HCT116 (cell line): ENCODE measurements around the gene OBSCN. TPM values are rescaled to one million over a fixed set of nuclear protein-coding genes. Genes with fewer than 3 reads are reported as not detected.

Source experiments
- ATAC-seq: fragments of 200-7000 bp; cut with Tn5 transposase; 2 replicates; pipeline ENCODE4 v1.9.1; 2020; ENCODE audit warnings: mild to moderate bottlenecking, moderate library complexity
- BruUV-seq: library from RNA; stranded (reverse); fragments of 400-500 nt; replicated peaks from 2 replicates; lab custom pipeline; 2021; lab: Mats Ljungman, UMichigan
- CTCF ChIA-PET: fragments of 300-600 bp; sonication (Branson Sonifier 250); formaldehyde crosslinking; loops from one replicate; lab custom pipeline; 2021; ENCODE audit warnings: antibody characterized with exemption; lab: Charles Lee
- POLR2A ChIA-PET: fragments of 300-600, 350-600 bp; sonication (Branson Sonifier 250); formaldehyde crosslinking; loops from one replicate; lab custom pipeline; 2021; ENCODE audit warnings: antibody characterized with exemption; lab: Charles Lee
- RAD21 ChIA-PET, 2 experiments: fragments of 300-600 bp; sonication (Branson Sonifier 250); formaldehyde crosslinking; loops; one replicate each; lab custom pipeline; 2023; ENCODE audit warnings: low total read pairs in 2 of 2; ENCODE audit not compliant: uncharacterized antibody in 2 of 2, unreplicated experiment in 2 of 2, low non-redundant PET in 1 of 2; lab: Charles Lee
- DNase-seq: peaks from one replicate; pipeline ENCODE4 v3.0.0-alpha.2; 2010; ENCODE audit warnings: low read depth, low spot score
- H2AFZ ChIP-seq: fragments of 200-600 bp; shearing (Covaris generic), sonication (generic); 2 replicates; pipeline ENCODE4 v1.6.1; 2017; ENCODE audit warnings: low read depth, mixed run types, mixed read lengths, antibody characterized with exemption, low read length; ENCODE audit not compliant: poor library complexity, severe bottlenecking
- H3K27ac ChIP-seq: 2 replicates; pipeline ENCODE4 v1.5.1; 2012; ENCODE audit warnings: low read depth, low read length
- H3K27me3 ChIP-seq: fragments of 200-600 bp; sonication (generic); 2 replicates; pipeline ENCODE4 v1.6.1; 2016; ENCODE audit warnings: mixed run types, low read length, mixed read lengths; ENCODE audit not compliant: insufficient read depth
- H3K36me3 ChIP-seq, 2 experiments: fragments of 200-500 bp in 1 of 2; fragments of 200-600 bp in 1 of 2; sonication (Bioruptor generic) in 1 of 2; sonication (generic) in 1 of 2; 2 replicates each; pipeline versions ENCODE4 v1.5.1 to v1.6.1; 2014 to 2016; ENCODE audit warnings: low read length in 2 of 2, inconsistent platforms in 1 of 2, mixed read lengths in 1 of 2, mixed run types in 1 of 2; ENCODE audit not compliant: insufficient read depth in 2 of 2, control insufficient read depth in 1 of 2
- H3K4me1 ChIP-seq, 2 experiments: fragments of 200-600 bp in 1 of 2; sonication (generic) in 1 of 2; 2 replicates each; pipeline versions ENCODE4 v1.5.1 to v1.6.1; 2012 to 2017; ENCODE audit warnings: low read length in 2 of 2, inconsistent platforms in 1 of 2, mild to moderate bottlenecking in 1 of 2, mixed read lengths in 1 of 2, mixed run types in 1 of 2, moderate library complexity in 1 of 2; ENCODE audit not compliant: insufficient read depth in 2 of 2, control insufficient read depth in 1 of 2
- H3K4me2 ChIP-seq: fragments of 200-600 bp; sonication (generic); 2 replicates; pipeline ENCODE4 v1.6.1; 2017; ENCODE audit warnings: mixed run types, low read length, mixed read lengths
- H3K4me3 ChIP-seq, 2 experiments: fragments of 200-600 bp in 1 of 2; sonication (generic) in 1 of 2; replicated peaks in 1 of 2; 2 replicates each; pipeline ENCODE4 v1.5.1; 2011 to 2016; ENCODE audit warnings: low read length in 2 of 2, control low read depth in 1 of 2, low read depth in 1 of 2, mild to moderate bottlenecking in 1 of 2, mixed read lengths in 1 of 2, mixed run types in 1 of 2
- H3K79me2 ChIP-seq: fragments of 200-600 bp; sonication (generic); 2 replicates; pipeline ENCODE4 v1.6.1; 2017; ENCODE audit warnings: mild to moderate bottlenecking, mixed run types, low read length, moderate library complexity, mixed read lengths; ENCODE audit not compliant: insufficient read depth
- H3K9ac ChIP-seq: fragments of 200-600 bp; sonication (generic); 2 replicates; pipeline ENCODE4 v1.6.1; 2016; ENCODE audit warnings: low read length, mixed read lengths
- H3K9me2 ChIP-seq: fragments of 200-600 bp; sonication (generic), shearing (Covaris generic); 2 replicates; pipeline ENCODE4 v1.6.1; 2017; ENCODE audit warnings: mixed run types, mild to moderate bottlenecking, moderate library complexity; ENCODE audit not compliant: insufficient read depth
- H3K9me3 ChIP-seq, 2 experiments: fragments of 200-500 bp in 1 of 2; fragments of 200-600 bp in 1 of 2; sonication (Bioruptor generic) in 1 of 2; sonication (generic) in 1 of 2; 2 replicates each; pipeline ENCODE4 v1.6.1; 2014 to 2017; ENCODE audit warnings: low read length in 2 of 2, mixed read lengths in 2 of 2, inconsistent platforms in 1 of 2, low read depth in 1 of 2, mild to moderate bottlenecking in 1 of 2, mixed run types in 1 of 2, moderate library complexity in 1 of 2; ENCODE audit not compliant: control insufficient read depth in 1 of 2, insufficient read depth in 1 of 2
- H4K20me1 ChIP-seq: fragments of 200-600 bp; sonication (generic), shearing (Covaris generic); 2 replicates; pipeline ENCODE4 v1.6.1; 2017; ENCODE audit warnings: mixed run types, mild to moderate bottlenecking, moderate library complexity; ENCODE audit not compliant: insufficient read depth
- CTCF ChIP-seq, 3 experiments: fragments of 200-600 bp in 1 of 3; sonication (generic) in 1 of 3; IDR thresholded peaks in 2 of 3; conservative IDR thresholded peaks in 1 of 3; 2 replicates each; pipeline ENCODE4 v1.5.1; 2012 to 2017; ENCODE audit warnings: low read depth in 2 of 3, low read length in 2 of 3, antibody characterized with exemption in 1 of 3, borderline replicate concordance in 1 of 3, control low read depth in 1 of 3, mild to moderate bottlenecking in 1 of 3, mixed read lengths in 1 of 3, mixed run types in 1 of 3, moderate library complexity in 1 of 3; ENCODE audit not compliant: insufficient read depth in 1 of 3
- ELF1 ChIP-seq: IDR thresholded peaks from 2 replicates; pipeline ENCODE4 v1.6.1; 2012; ENCODE audit warnings: low read depth, borderline replicate concordance
- EZH2 ChIP-seq: fragments of 200-600 bp; sonication (generic); IDR thresholded peaks from 2 replicates; pipeline ENCODE4 v1.6.1; 2017; ENCODE audit warnings: antibody characterized with exemption, mixed run types
- EZH2phosphoT487 ChIP-seq: fragments of 200-600 bp; IDR thresholded peaks from 2 replicates; pipeline ENCODE4 v1.6.1; 2018; ENCODE audit warnings: antibody characterized with exemption, borderline replicate concordance
- FOSL1 ChIP-seq: IDR thresholded peaks from 2 replicates; pipeline ENCODE4 v1.6.1; 2012; ENCODE audit warnings: low read depth
- MAX ChIP-seq: IDR thresholded peaks from 2 replicates; pipeline ENCODE4 v1.6.1; 2012
- POLR2A ChIP-seq: IDR thresholded peaks from 2 replicates; pipeline ENCODE4 v1.7.0; 2011; ENCODE audit warnings: borderline replicate concordance; ENCODE audit not compliant: insufficient read depth, insufficient read length; ENCODE audit errors: extremely low read depth
- POLR2AphosphoS5 ChIP-seq: IDR thresholded peaks from 2 replicates; pipeline ENCODE4 v1.6.1; 2011; ENCODE audit warnings: mild to moderate bottlenecking, low read depth, low read length, moderate library complexity
- RAD21 ChIP-seq: IDR thresholded peaks from 2 replicates; pipeline ENCODE4 v1.6.1; 2012; ENCODE audit warnings: low read depth, mild to moderate bottlenecking
- SIN3A ChIP-seq: IDR thresholded peaks from 2 replicates; pipeline ENCODE4 v1.6.1; 2012; ENCODE audit warnings: low read depth
- SP1 ChIP-seq: IDR thresholded peaks from 2 replicates; pipeline ENCODE4 v1.6.1; 2012; ENCODE audit warnings: low read depth
- SRF ChIP-seq: IDR thresholded peaks from 2 replicates; pipeline ENCODE4 v1.6.1; 2012; ENCODE audit warnings: low read depth
- ZBTB33 ChIP-seq: IDR thresholded peaks from 2 replicates; pipeline ENCODE4 v1.6.1; 2011; ENCODE audit warnings: mild to moderate bottlenecking, low read length, moderate library complexity; ENCODE audit not compliant: insufficient replicate concordance; ENCODE audit errors: extremely low read depth
- ZFX ChIP-seq: fragments of 450-650 bp; IDR thresholded peaks from 2 replicates; pipeline ENCODE4 v1.6.1; 2017
- intact Hi-C: fragments of 100-400 bp; cut with micrococcal nuclease; formaldehyde crosslinking; loops from 2 replicates; pipeline ENCODE4 v1.10.0; 2022
- total RNA-seq: library from RNA; stranded (reverse); gene quantifications from one replicate; pipeline ENCODE4 v1.2.1, GENCODE V29; 2021; ENCODE audit not compliant: unreplicated experiment

OBSCN gene
- total RNA-seq, 1 experiment from 2014 or later: 16.6 TPM

GRCh38 chr1:228298471-228298870, 90.6 kb downstream of the OBSCN start:
- H3K27ac ChIP-seq: no peak overlapping the region
- H3K4me2 ChIP-seq: no peak overlapping the region
- ATAC-seq: no peak
- H3K36me3 ChIP-seq: no peaks in the 10 kb centered on the region
- no peaks in the 10 kb centered on the region for H3K79me2 ChIP-seq
- no peak overlapping the region for H3K4me3 ChIP-seq
- RAD21 ChIA-PET: interaction anchor here in 1 of 2 experiments (0.6 kb wide), 1 partner anchor 14 kb away, joined by 6 read pairs; no protein-coding TSS in a partner anchor
- no peaks in the 10 kb centered on the region for H3K9me2 ChIP-seq
- H2AFZ ChIP-seq: no peak overlapping the region
- H3K27me3 ChIP-seq: no peaks in the 10 kb centered on the region
- POLR2A ChIA-PET: no interaction called here
- H3K9ac ChIP-seq: no peak overlapping the region
- intact Hi-C loops: no loop called here
- no peaks in the 10 kb centered on the region for H4K20me1 ChIP-seq
- CTCF ChIA-PET: no interaction called here
- no peaks in the 10 kb centered on the region for H3K4me1 ChIP-seq
- DNase-seq: no peak
- no peak for TF ChIP-seq ZFX
- TF ChIP-seq RAD21: no peak
- no peak for TF ChIP-seq MAX
- TF ChIP-seq ELF1: no peak
- no peak for TF ChIP-seq SP1
- TF ChIP-seq POLR2AphosphoS5: no peak
- TF ChIP-seq POLR2A: no peak
- no peak for TF ChIP-seq SIN3A
- TF ChIP-seq EZH2phosphoT487: no peak
- TF ChIP-seq CTCF (IDR thresholded peaks at IDR 0.05 in 2 of 3, conservative IDR thresholded peaks at IDR 0.05 in 1 of 3; ENCODE audit: borderline replicate concordance in 1 of 3, insufficient read depth in 1 of 3, low read depth in 2 of 3, low read length in 2 of 3): no peak
- no peak for TF ChIP-seq ZBTB33
- no peak for TF ChIP-seq FOSL1
- no peak for TF ChIP-seq EZH2
- no peak for TF ChIP-seq SRF
- no TSS peak for BruUV-seq
- H3K9me3 ChIP-seq: peaks cover 11 to 18% of the 10 kb centered on the region in 2 experiments; a peak in 3 of 4 replicates
